Ishikawa (cell line): ENCODE data around the gene CDC20.

Experiments used
- CEBPB ChIP-seq: IDR thresholded peaks from 2 replicates; pipeline ENCODE4 v1.6.1; 2012
- CREB1 ChIP-seq: IDR thresholded peaks from 2 replicates; pipeline ENCODE4 v1.6.1; 2012; ENCODE audit warnings: low read depth
- EGR1 ChIP-seq: IDR thresholded peaks from 2 replicates; pipeline ENCODE4 v1.6.1; 2012
- EP300 ChIP-seq: IDR thresholded peaks from 2 replicates; pipeline ENCODE4 v1.6.1; 2012; ENCODE audit warnings: borderline replicate concordance
- FOXM1 ChIP-seq: IDR thresholded peaks from 2 replicates; pipeline ENCODE4 v1.6.1; 2012; ENCODE audit warnings: low read depth, borderline replicate concordance
- MAX ChIP-seq: IDR thresholded peaks from 2 replicates; pipeline ENCODE4 v1.6.1; 2012
- NFIC ChIP-seq: IDR thresholded peaks from 2 replicates; pipeline ENCODE4 v1.6.1; 2012
- RAD21 ChIP-seq: IDR thresholded peaks from 2 replicates; pipeline ENCODE4 v1.6.1; 2012; ENCODE audit warnings: low read depth
- REST ChIP-seq: IDR thresholded peaks from 2 replicates; pipeline ENCODE4 v1.6.1; 2012; ENCODE audit warnings: low read depth, mild to moderate bottlenecking
- TAF1 ChIP-seq: IDR thresholded peaks from 2 replicates; pipeline ENCODE4 v1.6.1; 2012; ENCODE audit warnings: low read depth, mild to moderate bottlenecking
- TCF12 ChIP-seq: IDR thresholded peaks from 2 replicates; pipeline ENCODE4 v1.6.1; 2012; ENCODE audit warnings: low read depth
- TEAD4 ChIP-seq: IDR thresholded peaks from 2 replicates; pipeline ENCODE4 v1.6.1; 2012
- USF1 ChIP-seq: IDR thresholded peaks from 2 replicates; pipeline ENCODE4 v1.6.1; 2012
- YY1 ChIP-seq: IDR thresholded peaks from 2 replicates; pipeline ENCODE4 v1.6.1; 2012; ENCODE audit warnings: low read depth
- ZBTB7A ChIP-seq: IDR thresholded peaks from 2 replicates; pipeline ENCODE4 v1.6.1; 2012; ENCODE audit warnings: low read depth

CDC20 gene

GRCh38 chr1:43312212-43312623 is 46.6 kb upstream of the CDC20 start:
- TF ChIP-seq EGR1 (no peak), REST (no peak), FOXM1 (no peak), MAX (no peak), TCF12 (no peak), RAD21 (no peak), USF1 (no peak), YY1 (no peak), TAF1 (no peak)

GRCh38 chr1:43312663-43313515 is 45.9 kb upstream of the CDC20 start:
- TF ChIP-seq RAD21 (no peak), NFIC (no peak), TAF1 (no peak), TEAD4 (no peak), MAX (no peak), YY1 (no peak), FOXM1 (no peak), EGR1 (no peak), REST (no peak), CREB1 (no peak), TCF12 (no peak), EP300 (no peak), ZBTB7A (no peak), CEBPB (no peak), USF1 (no peak)

GRCh38 chr1:43313771-43314170 is 45.0 kb upstream of the CDC20 start:
- TF ChIP-seq MAX (no peak), NFIC (no peak), TEAD4 (no peak), REST (no peak), RAD21 (no peak), CREB1 (no peak), EGR1 (no peak), EP300 (no peak), TCF12 (no peak), ZBTB7A (no peak), CEBPB (no peak), USF1 (no peak), TAF1 (no peak), YY1 (no peak), FOXM1 (no peak)
